Loucy (cell line): ENCODE results near the gene C16orf74.

ENCODE experiments used
- H2AFZ ChIP-seq: fragments of 200-600 bp; sonication (generic); 2 replicates; pipeline ENCODE4 v1.6.0; 2016; ENCODE audit warnings: antibody characterized with exemption, mild to moderate bottlenecking, low read length, moderate library complexity
- H3F3A ChIP-seq: fragments of 200-600 bp; 2 replicates; pipeline ENCODE4 v1.6.0; 2016; ENCODE audit warnings: antibody characterized with exemption, low read depth, mild to moderate bottlenecking
- H3K27me3 ChIP-seq: fragments of 200-600 bp; sonication (generic); 2 replicates; pipeline ENCODE4 v1.6.1; 2014; ENCODE audit warnings: low read length, mild to moderate bottlenecking; ENCODE audit not compliant: insufficient read depth, poor library complexity, severe bottlenecking
- H3K36me3 ChIP-seq: fragments of 200-600 bp; sonication (generic); 2 replicates; pipeline ENCODE4 v1.6.1; 2016; ENCODE audit warnings: low read length; ENCODE audit not compliant: insufficient read depth
- H3K4me1 ChIP-seq: fragments of 200-600 bp; sonication (generic); 2 replicates; pipeline ENCODE4 v1.5.1; 2014; ENCODE audit warnings: low read length, mild to moderate bottlenecking; ENCODE audit not compliant: insufficient read depth, poor library complexity, severe bottlenecking
- H3K4me2 ChIP-seq: fragments of 200-600 bp; sonication (generic); 2 replicates; pipeline ENCODE4 v1.6.0; 2014; ENCODE audit warnings: antibody characterized with exemption, low read length, low read depth, mild to moderate bottlenecking; ENCODE audit not compliant: poor library complexity, severe bottlenecking
- H3K4me3 ChIP-seq: fragments of 200-600 bp; sonication (generic); 2 replicates; pipeline ENCODE4 v1.5.1; 2014; ENCODE audit warnings: low read length, mild to moderate bottlenecking, mixed read lengths; ENCODE audit not compliant: poor library complexity, severe bottlenecking
- H3K79me2 ChIP-seq: fragments of 200-600 bp; sonication (generic); 2 replicates; pipeline ENCODE4 v1.6.1; 2014; ENCODE audit warnings: low read length; ENCODE audit not compliant: insufficient read depth
- H3K9ac ChIP-seq: fragments of 200-600 bp; sonication (generic); 2 replicates; pipeline ENCODE4 v1.6.0; 2014; ENCODE audit warnings: mild to moderate bottlenecking, low read depth, low read length, moderate library complexity; ENCODE audit not compliant: poor library complexity, severe bottlenecking
- H3K9me2 ChIP-seq: fragments of 200-600 bp; sonication (generic); replicated peaks from 2 replicates; pipeline ENCODE4 v1.6.1; 2016; ENCODE audit warnings: low read depth, low read length, mixed read lengths
- H3K9me3 ChIP-seq: fragments of 200-600 bp; sonication (generic); 2 replicates; pipeline ENCODE4 v1.6.1; 2014; ENCODE audit warnings: mild to moderate bottlenecking, antibody characterized with exemption, low read length, low read depth; ENCODE audit not compliant: insufficient read depth
- H4K20me1 ChIP-seq: fragments of 200-600 bp; sonication (generic); 2 replicates; pipeline ENCODE4 v1.6.0; 2014; ENCODE audit warnings: antibody characterized with exemption, low read length, mild to moderate bottlenecking; ENCODE audit not compliant: insufficient read depth, poor library complexity, severe bottlenecking
- CTCF ChIP-seq: fragments of 200-600 bp; sonication (generic); conservative IDR thresholded peaks from 2 replicates; pipeline ENCODE4 v1.5.1; 2014; ENCODE audit warnings: mild to moderate bottlenecking, antibody characterized with exemption, low read length
- EZH2phosphoT487 ChIP-seq: fragments of 200-600 bp; IDR thresholded peaks from 2 replicates; pipeline ENCODE4 v1.6.1; 2018; ENCODE audit warnings: antibody characterized with exemption, mild to moderate bottlenecking, moderate library complexity, borderline replicate concordance

C16orf74 gene

DNA sequence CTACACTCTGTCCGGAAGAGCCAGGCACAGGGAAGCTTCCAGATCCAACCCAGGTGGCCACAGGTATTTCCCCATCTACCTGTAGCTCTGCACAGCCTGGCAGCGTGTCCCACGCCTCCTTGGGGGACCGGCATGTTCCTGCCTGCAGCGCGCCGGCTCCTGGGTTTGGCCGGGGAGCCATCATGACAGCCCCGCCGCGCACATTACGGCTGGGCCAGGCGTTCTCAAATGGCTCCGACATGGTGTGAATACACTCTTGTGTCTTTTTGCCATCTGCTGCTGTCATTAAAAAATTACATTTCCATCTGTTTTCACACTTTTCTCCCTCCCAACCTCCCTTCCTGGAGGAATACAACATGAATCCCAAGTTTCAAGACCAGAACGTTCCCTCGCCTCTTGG is 54.1 kb downstream of the C16orf74 start:
- Histone ChIP-seq H3K4me2 (no peak overlapping the region), H2AFZ (no peak overlapping the region), H3K79me2 (no peaks in the 10 kb centered on the region), H3K9ac (no peak overlapping the region), H4K20me1 (no peaks in the 10 kb centered on the region), H3F3A (no peaks in the 10 kb centered on the region), H3K36me3 (no peaks in the 10 kb centered on the region), H3K9me3 (no peaks in the 10 kb centered on the region), H3K4me1 (no peaks in the 10 kb centered on the region), H3K4me3 (no peak overlapping the region), H3K9me2 (no peaks in the 10 kb centered on the region), H3K27me3 (no peaks in the 10 kb centered on the region)
- no peak for TF ChIP-seq CTCF
- TF ChIP-seq EZH2phosphoT487 = no peak

GRCh38 chr16:85695196-85696128 is 55.4 kb downstream of the C16orf74 start:
- no peak overlapping the region for H3K9ac ChIP-seq
- no peaks in the 10 kb centered on the region for H3K9me2 ChIP-seq
- H3F3A ChIP-seq = no peaks in the 10 kb centered on the region
- H3K36me3 ChIP-seq = no peaks in the 10 kb centered on the region
- no peaks in the 10 kb centered on the region for H3K4me1 ChIP-seq
- H4K20me1 ChIP-seq = no peaks in the 10 kb centered on the region
- H2AFZ ChIP-seq = no peak overlapping the region
- no peak overlapping the region for H3K4me3 ChIP-seq
- H3K27me3 ChIP-seq = no peaks in the 10 kb centered on the region
- no peak overlapping the region for H3K4me2 ChIP-seq
- no peaks in the 10 kb centered on the region for H3K9me3 ChIP-seq
- TF ChIP-seq CTCF (no peak), EZH2phosphoT487 (no peak)
- H3K79me2 ChIP-seq = no peaks in the 10 kb centered on the region

GRCh38 chr16:85690469-85691064 is 60.3 kb downstream of the C16orf74 start:
- H3K4me1 ChIP-seq = peaks cover 14% of the 10 kb centered on the region
- no peaks in the 10 kb centered on the region for H3K9me2 ChIP-seq
- H3K9ac ChIP-seq = no peak overlapping the region
- peaks cover 30% of the 10 kb centered on the region for H3K79me2 ChIP-seq
- H3F3A ChIP-seq = no peaks in the 10 kb centered on the region
- H3K9me3 ChIP-seq = no peaks in the 10 kb centered on the region
- H2AFZ ChIP-seq = no peak overlapping the region
- H3K27me3 ChIP-seq = no peaks in the 10 kb centered on the region
- H3K36me3 ChIP-seq = no peaks in the 10 kb centered on the region
- no peak overlapping the region for H3K4me2 ChIP-seq
- no peak overlapping the region for H3K4me3 ChIP-seq
- H4K20me1 ChIP-seq = peaks cover 11% of the 10 kb centered on the region
- TF ChIP-seq EZH2phosphoT487 (no peak), CTCF (no peak)
